ENCODE data around the gene ATP5F1E. TPM values are rescaled to one million over a fixed set of nuclear protein-coding genes. Genes with fewer than 3 reads are reported as not detected.

Gene ATP5F1E
- total and polyA plus RNA-seq, 2 of the 4 experiments (the other 2 are of a cell fraction): 3.8 to 34.5 TPM

DNA sequence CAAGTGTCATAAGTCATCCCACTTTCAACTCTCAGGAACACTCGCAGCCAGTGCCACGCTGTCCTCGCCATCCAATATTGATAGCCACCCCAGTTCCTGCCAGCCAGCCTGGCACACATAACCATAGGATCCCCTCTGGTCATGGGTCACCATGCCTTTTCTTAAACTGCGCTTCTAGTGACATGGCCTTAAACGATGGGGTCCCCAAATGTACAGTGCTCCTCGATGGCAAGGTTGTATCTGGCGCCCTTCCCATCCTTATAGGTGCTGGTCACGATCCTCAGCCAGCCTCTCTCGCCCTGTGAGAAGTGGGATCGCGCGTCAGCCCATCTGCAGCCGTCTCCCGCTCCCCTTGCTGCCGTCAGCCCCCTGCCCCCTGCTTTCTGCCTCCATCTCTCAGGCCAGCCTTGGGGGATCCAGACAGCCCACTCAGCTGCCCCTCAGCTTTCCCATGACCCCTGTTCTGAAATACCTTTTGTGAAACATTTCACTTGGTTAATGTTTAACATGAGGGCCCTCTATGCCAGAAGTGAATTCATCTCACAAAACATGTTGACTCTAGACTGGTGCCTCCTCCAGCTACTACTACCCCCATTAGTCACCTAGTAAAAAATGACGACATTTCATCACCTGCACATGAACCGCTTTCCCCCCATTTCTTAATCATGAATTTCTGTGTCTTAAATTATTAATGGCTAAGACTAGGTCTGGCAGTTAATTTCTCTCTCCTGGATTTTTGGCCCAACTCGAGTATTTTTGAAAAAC lies 36.5 kb downstream of the ATP5F1E start:
- DNase-seq (no peak), ATAC-seq (ENCODE audit: low read depth) (no peak)
- H3K9me3 ChIP-seq (ENCODE audit: control insufficient read depth, insufficient read depth, low read length): no peaks in the 10 kb centered on the region
- no peak overlapping the region for H2BK5ac ChIP-seq (ENCODE audit: low read depth, low read length, poor library complexity, severe bottlenecking)
- no peak overlapping the region for H3K56ac ChIP-seq (ENCODE audit: extremely low read depth, insufficient read depth, low read length)
- intact Hi-C loops (cut with micrococcal nuclease): no loop called here
- in situ Hi-C loops (cut with MboI; ENCODE audit: low sequenced_read_pairs): no loop called here
- dilution Hi-C loops (cut with HindIII; ENCODE audit: low sequenced_read_pairs, unreplicated experiment): no loop called here
- BruUV-seq (replicated peaks): TSS peak; percentile 98
- no peak overlapping the region for H4K5ac ChIP-seq (ENCODE audit: low read depth, low read length)
- H2BK15ac ChIP-seq (ENCODE audit: low read depth, low read length): no peak overlapping the region
- WGBS, 2 experiments (ENCODE audit: extremely low coverage in 2 of 2, insufficient read length in 1 of 2): 92% methylated on average over 11 of the region's 18 CpGs; no CpG with 5 or more reads in 1 of the 2 experiments
- no peak overlapping the region for H3K4me2 ChIP-seq (ENCODE audit: low read depth, low read length)
- no peak overlapping the region for H3K4ac ChIP-seq (ENCODE audit: low read depth, low read length)
- H3K9ac ChIP-seq (ENCODE audit: low read depth, low read length): no peak overlapping the region
- H3K36me3 ChIP-seq (ENCODE audit: control insufficient read depth, insufficient read depth, low read length): peaks cover 59% of the 10 kb centered on the region
- H3K27me3 ChIP-seq (ENCODE audit: control insufficient read depth, insufficient read depth, low read length): no peaks in the 10 kb centered on the region
- H2AK9ac ChIP-seq (replicated peaks; ENCODE audit: low read depth, low read length, poor library complexity): peak overlapping the region; percentile 19
- no peak overlapping the region for H3K23ac ChIP-seq (ENCODE audit: low read depth, low read length)
- H3K27ac ChIP-seq (ENCODE audit: insufficient read depth, low read length): no peak overlapping the region
- H4K8ac ChIP-seq (ENCODE audit: low read depth in 2 of 2, low read length in 2 of 2): no peak overlapping the region
- TF ChIP-seq POLR2A (IDR thresholded peaks at IDR 0.05; ENCODE audit: low read depth, low read length) (no peak), RAD21 (IDR thresholded peaks at IDR 0.05; ENCODE audit: low read length) (no peak), SMC3 (IDR thresholded peaks at IDR 0.05; ENCODE audit: low read depth, low read length) (no peak)
- H3K9me1 ChIP-seq (ENCODE audit: insufficient read depth, low read length): peaks cover 19% of the 10 kb centered on the region
- H4K20me1 ChIP-seq (ENCODE audit: insufficient read depth, low read length): peaks cover 15% of the 10 kb centered on the region
- no peak overlapping the region for H3K14ac ChIP-seq (replicated peaks; ENCODE audit: low read depth, low read length)
- no peak overlapping the region for H2AFZ ChIP-seq (replicated peaks; ENCODE audit: low read length, poor library complexity)
- no peak overlapping the region for H2AK5ac ChIP-seq (ENCODE audit: low read depth, low read length)
- no peak overlapping the region for H2BK20ac ChIP-seq (ENCODE audit: low read depth, low read length)
- no peak overlapping the region for H3K4me3 ChIP-seq (ENCODE audit: insufficient read depth, low read depth, low read length)
- CTCF ChIA-PET: interaction anchor here (0.6 kb wide), 1 partner anchor 56 kb away, joined by 3 read pairs; no protein-coding TSS in a partner anchor
- POLR2A ChIA-PET (ENCODE audit: unreplicated experiment): no interaction called here
- no peak overlapping the region for H2BK120ac ChIP-seq (ENCODE audit: low read depth, low read length)
- H4K91ac ChIP-seq (ENCODE audit: insufficient read depth, low read depth, low read length): no peak overlapping the region
- H3K4me1 ChIP-seq (ENCODE audit: control insufficient read depth, insufficient read depth, low read length): peaks cover 6% of the 10 kb centered on the region; the same call in 1 of the 2 replicates
- H3K79me1 ChIP-seq (ENCODE audit: low read depth in 1 of 2, low read length in 2 of 2): peaks cover 17 to 41% of the 10 kb centered on the region in 2 experiments; a peak in 3 of 4 replicates
- no peak overlapping the region for H3K18ac ChIP-seq (ENCODE audit: low read depth, low read length)
